PC-9 (cell line): ENCODE results near the gene PDXDC1. TPM values are rescaled to one million over a fixed set of nuclear protein-coding genes. Genes with fewer than 3 reads are reported as not detected.
"Not testable (repeated sequence)": the region's sequence is repeated elsewhere in the genome, so short reads cannot be mapped to it uniquely, and the experiment has no call there.

Source experiments
- BruUV-seq: library from RNA; stranded (reverse); fragments of 400-500 nt; replicated peaks from 2 replicates; lab custom pipeline; 2021; lab: Mats Ljungman, UMichigan
- CTCF ChIA-PET: fragments of 300-600 bp; sonication (Branson Sonifier 250); formaldehyde crosslinking; loops from one replicate; lab custom pipeline; 2022; ENCODE audit warnings: antibody characterized with exemption; lab: Charles Lee
- POLR2A ChIA-PET: fragments of 300-600 bp; sonication (Branson Sonifier 250); formaldehyde crosslinking; loops from one replicate; lab custom pipeline; 2022; ENCODE audit warnings: antibody characterized with exemption; ENCODE audit not compliant: unreplicated experiment; lab: Charles Lee
- DNase-seq, 2 experiments: peaks; one replicate each; pipeline versions ENCODE4 v3.0.0 to v3.0.0-alpha.2; 2015 to 2022; ENCODE audit warnings: mixed read lengths in 1 of 2
- H2AFZ ChIP-seq: fragments of 200-600 bp; sonication (generic); 2 replicates; pipeline ENCODE4 v1.8.1; 2017; ENCODE audit warnings: antibody characterized with exemption
- H3F3A ChIP-seq: fragments of 200-600 bp; sonication (generic); 2 replicates; pipeline ENCODE4 v1.8.1; 2017; ENCODE audit warnings: antibody characterized with exemption, mild to moderate bottlenecking, low read depth; ENCODE audit not compliant: insufficient read depth
- H3K27ac ChIP-seq: fragments of 200-600 bp; sonication (generic); 2 replicates; pipeline ENCODE4 v1.6.1; 2016; ENCODE audit warnings: mixed run types
- H3K27me3 ChIP-seq: fragments of 200-600 bp; sonication (generic); 2 replicates; pipeline ENCODE4 v1.6.1; 2016; ENCODE audit warnings: low read depth, mixed run types; ENCODE audit not compliant: insufficient read depth
- H3K36me3 ChIP-seq: fragments of 200-600 bp; sonication (generic); 2 replicates; pipeline ENCODE4 v1.6.1; 2016; ENCODE audit warnings: low read depth, mixed run types
- H3K4me1 ChIP-seq: fragments of 200-600 bp; sonication (generic); replicated peaks from 2 replicates; pipeline ENCODE4 v1.6.1; 2016; ENCODE audit warnings: mixed run types; ENCODE audit not compliant: insufficient read depth
- H3K4me2 ChIP-seq: fragments of 200-600 bp; sonication (generic); 2 replicates; pipeline ENCODE4 v1.6.1; 2017; ENCODE audit warnings: mixed run types
- H3K4me3 ChIP-seq: fragments of 200-600 bp; sonication (generic); 2 replicates; pipeline ENCODE4 v1.6.1; 2016; ENCODE audit warnings: mixed run types
- H3K79me2 ChIP-seq: fragments of 200-600 bp; sonication (generic); 2 replicates; pipeline ENCODE4 v1.6.1; 2017; ENCODE audit warnings: low read depth, mixed run types
- H3K9me2 ChIP-seq: fragments of 200-600 bp; sonication (generic); 2 replicates; pipeline ENCODE4 v1.8.1; 2017; ENCODE audit warnings: mild to moderate bottlenecking; ENCODE audit not compliant: insufficient read depth
- H3K9me3 ChIP-seq: fragments of 200-600 bp; sonication (generic); 2 replicates; pipeline ENCODE4 v1.8.1; 2016; ENCODE audit warnings: low read depth; ENCODE audit not compliant: insufficient read depth
- H4K20me1 ChIP-seq: fragments of 200-600 bp; sonication (generic); 2 replicates; pipeline ENCODE4 v1.8.1; 2017; ENCODE audit not compliant: insufficient read depth
- intact Hi-C: fragments of 100-400 bp; cut with micrococcal nuclease; formaldehyde crosslinking; loops from one replicate; pipeline ENCODE4 v1.10.0; 2022; ENCODE audit not compliant: unreplicated experiment
- total RNA-seq: library from RNA; stranded (reverse); gene quantifications from 2 replicates; pipeline ENCODE4 v1.2.3, GENCODE V29; 2021

The PDXDC1 gene
- total RNA-seq, 1 experiment from 2014 or later, result 120 TPM

GRCh38 chr16:15127641-15128425 is 153.0 kb downstream of the PDXDC1 start:
- BruUV-seq, H4K20me1 ChIP-seq, POLR2A ChIA-PET, H3K4me2 ChIP-seq, H3K4me1 ChIP-seq, H3K79me2 ChIP-seq, H2AFZ ChIP-seq, CTCF ChIA-PET, H3K27ac ChIP-seq, H3K4me3 ChIP-seq, intact Hi-C loops, H3F3A ChIP-seq, H3K9me2 ChIP-seq, H3K9me3 ChIP-seq, H3K27me3 ChIP-seq, H3K36me3 ChIP-seq, DNase-seq: not testable (repeated sequence)

GRCh38 chr16:15130256-15130932 is 155.6 kb downstream of the PDXDC1 start:
- H3K4me3 ChIP-seq, H3K36me3 ChIP-seq, H2AFZ ChIP-seq, H3K79me2 ChIP-seq, CTCF ChIA-PET, H3K9me2 ChIP-seq, H3F3A ChIP-seq, H3K4me2 ChIP-seq, H3K27me3 ChIP-seq, H4K20me1 ChIP-seq, H3K4me1 ChIP-seq, BruUV-seq, DNase-seq, intact Hi-C loops, H3K27ac ChIP-seq, H3K9me3 ChIP-seq, POLR2A ChIA-PET: not testable (repeated sequence)

- H3K36me3 ChIP-seq, H3K27ac ChIP-seq, DNase-seq, H3F3A ChIP-seq, BruUV-seq, H3K4me1 ChIP-seq, intact Hi-C loops, H3K4me3 ChIP-seq, POLR2A ChIA-PET, CTCF ChIA-PET, H4K20me1 ChIP-seq, H2AFZ ChIP-seq, H3K9me2 ChIP-seq, H3K79me2 ChIP-seq, H3K4me2 ChIP-seq, H3K9me3 ChIP-seq, H3K27me3 ChIP-seq: not testable (repeated sequence)
Measured at GRCh38 chr16:15130943-15131700, 156.3 kb downstream of the PDXDC1 start.

- H3K4me3 ChIP-seq, H3K9me3 ChIP-seq, H3K36me3 ChIP-seq, H3K27me3 ChIP-seq, H3F3A ChIP-seq, H3K4me2 ChIP-seq, H4K20me1 ChIP-seq, H2AFZ ChIP-seq, H3K9me2 ChIP-seq, DNase-seq, H3K79me2 ChIP-seq, CTCF ChIA-PET, POLR2A ChIA-PET, BruUV-seq, intact Hi-C loops, H3K27ac ChIP-seq, H3K4me1 ChIP-seq: not testable (repeated sequence)
Measured at GRCh38 chr16:15132719-15133428, 158.0 kb downstream of the PDXDC1 start.

- H3K79me2 ChIP-seq, H3K9me2 ChIP-seq, DNase-seq, H3K9me3 ChIP-seq, H3F3A ChIP-seq, intact Hi-C loops, H3K4me1 ChIP-seq, H4K20me1 ChIP-seq, POLR2A ChIA-PET, H3K36me3 ChIP-seq, H3K27ac ChIP-seq, H3K4me3 ChIP-seq, H2AFZ ChIP-seq, H3K4me2 ChIP-seq, CTCF ChIA-PET, H3K27me3 ChIP-seq, BruUV-seq: not testable (repeated sequence)
Measured at GRCh38 chr16:15133554-15133953, 158.7 kb downstream of the PDXDC1 start.

- H3K9me2 ChIP-seq, H3F3A ChIP-seq, H2AFZ ChIP-seq, H3K27me3 ChIP-seq, H3K36me3 ChIP-seq, CTCF ChIA-PET, H3K4me2 ChIP-seq, DNase-seq, H4K20me1 ChIP-seq, BruUV-seq, H3K79me2 ChIP-seq, POLR2A ChIA-PET, intact Hi-C loops, H3K4me3 ChIP-seq, H3K9me3 ChIP-seq, H3K27ac ChIP-seq, H3K4me1 ChIP-seq: not testable (repeated sequence)
Measured at GRCh38 chr16:15134752-15135482, 160.1 kb downstream of the PDXDC1 start.
